ENCODE measurements around the gene FYN.
"Not testable (repeated sequence)": the region's sequence is repeated elsewhere in the genome, so short reads cannot be mapped to it uniquely, and the experiment has no call there.

Gene FYN

DNA sequence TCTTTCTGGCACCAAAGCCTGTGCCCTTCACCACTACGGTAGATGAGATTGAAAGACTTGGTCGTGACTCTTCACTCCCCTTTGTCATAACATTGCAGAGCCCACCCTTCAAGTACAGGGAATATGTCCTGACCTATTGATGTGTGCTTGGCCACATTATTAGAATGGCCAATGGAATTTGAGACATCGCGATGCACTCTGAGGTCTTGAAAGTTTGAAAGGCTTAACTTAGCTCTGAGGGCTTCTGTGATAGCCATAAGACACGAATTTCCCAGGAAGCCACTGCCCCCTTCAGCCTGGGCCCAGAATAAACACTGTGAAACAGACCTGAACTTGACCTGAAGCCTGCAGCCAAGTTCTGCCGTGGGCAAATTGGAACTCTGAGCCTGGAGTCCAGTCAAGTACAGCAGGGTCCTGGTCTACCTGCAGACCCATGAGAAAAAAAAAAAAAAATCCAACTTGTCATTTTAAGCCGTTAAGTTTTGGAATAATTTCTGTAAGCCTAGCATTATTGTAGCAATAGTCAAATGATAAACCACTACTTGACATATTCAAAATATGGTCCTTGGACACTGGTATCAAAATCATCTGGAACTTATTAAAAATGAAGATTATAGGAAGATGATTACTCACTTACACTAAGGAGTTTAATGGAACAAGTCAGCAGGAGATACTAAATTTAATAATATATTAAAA, 230.6 kb downstream of the FYN start:
- POLR2A ChIA-PET = interaction anchor here (1.0 kb wide), 1 partner anchor 384 kb away, joined by 8 read pairs; a partner anchor contains a TSS

DNA sequence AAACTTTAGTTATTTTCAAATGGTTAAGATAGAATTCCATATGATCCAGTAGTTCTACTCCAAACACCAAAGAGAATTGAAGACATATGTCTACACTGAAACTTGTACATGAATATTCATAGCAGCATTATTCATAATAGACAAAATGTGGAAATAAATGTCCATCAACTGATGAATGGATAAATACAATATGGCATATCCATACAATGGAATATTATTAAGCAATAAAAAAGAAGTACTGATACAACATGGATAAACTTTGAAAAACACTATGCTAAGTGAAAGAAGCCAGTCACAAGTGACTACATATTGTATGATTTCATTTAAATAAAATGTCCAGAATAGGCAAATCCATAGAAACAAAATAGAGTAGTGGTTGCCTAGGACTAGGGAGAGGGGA, 234.0 kb downstream of the FYN start:
- Histone ChIP-seq H3K4me3 (ENCODE audit: low read depth, low read length) (no peak overlapping the region), H3K27ac (ENCODE audit: extremely low read depth, low read depth, low read length) (no peak overlapping the region), H3K36me3 (ENCODE audit: control insufficient read depth in 2 of 2, insufficient read depth in 1 of 2, low read length in 2 of 2) (no peaks in the 10 kb centered on the region), H3K4me1 (ENCODE audit: control insufficient read depth, insufficient read depth, low read length) (no peaks in the 10 kb centered on the region), H3K9me3 (ENCODE audit: control insufficient read depth, insufficient read depth, low read depth, low read length) (no peaks in the 10 kb centered on the region)
- ChIA-PET POLR2A (no interaction called here), CTCF (no interaction called here)
- peak; percentile 71 for TF ChIP-seq ZNF10 (tag by site-specific recombination; IDR thresholded peaks at IDR 0.05)
- TF ChIP-seq ZNF146 (tag by site-specific recombination; IDR thresholded peaks at IDR 0.05) = peak; percentile 71
- TF ChIP-seq ZNF423 (tag by site-specific recombination; IDR thresholded peaks at IDR 0.05) = no peak

More for the DNA sequence above, 230.6 kb downstream of the FYN start:
- Histone ChIP-seq H3K4me1 (ENCODE audit: control insufficient read depth, insufficient read depth, low read length) (no peaks in the 10 kb centered on the region), H3K36me3 (ENCODE audit: control insufficient read depth in 2 of 2, insufficient read depth in 1 of 2, low read length in 2 of 2) (no peaks in the 10 kb centered on the region), H3K9me3 (ENCODE audit: control insufficient read depth, insufficient read depth, low read depth, low read length) (no peaks in the 10 kb centered on the region), H3K4me3 (ENCODE audit: low read depth, low read length) (no peak overlapping the region), H3K27ac (ENCODE audit: extremely low read depth, low read depth, low read length) (no peak overlapping the region)
- CTCF ChIA-PET = interaction anchor here (0.5 to 3.3 kb wide), 24 partner anchors 14 to 835 kb away, joined by 3 to 32 read pairs (median 4); a partner anchor contains a TSS
- TF ChIP-seq ZNF654 (tag by site-specific recombination; IDR thresholded peaks at IDR 0.05; ENCODE audit: low read depth) (peak; percentile 84), ZBTB20 (tag by site-specific recombination; IDR thresholded peaks at IDR 0.05) (no peak), ZSCAN30 (tag by site-specific recombination; IDR thresholded peaks at IDR 0.05) (peak; percentile 77; the same call in 1 of the 2 replicates), ZNF561 (tag by site-specific recombination; IDR thresholded peaks at IDR 0.05; ENCODE audit: borderline replicate concordance) (0 out of 2 replicates have a peak, but pooled peaks have one; percentile 19)
- TF ChIP-seq, protein P1, sequence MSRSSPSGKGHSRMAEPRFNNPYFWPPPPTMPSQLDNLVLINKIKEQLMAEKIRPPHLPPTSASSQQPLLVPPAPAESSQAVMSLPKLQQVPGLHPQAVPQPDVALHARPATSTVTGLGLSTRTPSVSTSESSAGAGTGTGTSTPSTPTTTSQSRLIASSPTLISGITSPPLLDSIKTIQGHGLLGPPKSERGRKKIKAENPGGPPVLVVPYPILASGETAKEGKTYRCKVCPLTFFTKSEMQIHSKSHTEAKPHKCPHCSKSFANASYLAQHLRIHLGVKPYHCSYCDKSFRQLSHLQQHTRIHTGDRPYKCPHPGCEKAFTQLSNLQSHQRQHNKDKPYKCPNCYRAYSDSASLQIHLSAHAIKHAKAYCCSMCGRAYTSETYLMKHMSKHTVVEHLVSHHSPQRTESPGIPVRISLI (tag by site-specific recombination; IDR thresholded peaks at IDR 0.05) = no peak
- TF ChIP-seq, protein P2, sequence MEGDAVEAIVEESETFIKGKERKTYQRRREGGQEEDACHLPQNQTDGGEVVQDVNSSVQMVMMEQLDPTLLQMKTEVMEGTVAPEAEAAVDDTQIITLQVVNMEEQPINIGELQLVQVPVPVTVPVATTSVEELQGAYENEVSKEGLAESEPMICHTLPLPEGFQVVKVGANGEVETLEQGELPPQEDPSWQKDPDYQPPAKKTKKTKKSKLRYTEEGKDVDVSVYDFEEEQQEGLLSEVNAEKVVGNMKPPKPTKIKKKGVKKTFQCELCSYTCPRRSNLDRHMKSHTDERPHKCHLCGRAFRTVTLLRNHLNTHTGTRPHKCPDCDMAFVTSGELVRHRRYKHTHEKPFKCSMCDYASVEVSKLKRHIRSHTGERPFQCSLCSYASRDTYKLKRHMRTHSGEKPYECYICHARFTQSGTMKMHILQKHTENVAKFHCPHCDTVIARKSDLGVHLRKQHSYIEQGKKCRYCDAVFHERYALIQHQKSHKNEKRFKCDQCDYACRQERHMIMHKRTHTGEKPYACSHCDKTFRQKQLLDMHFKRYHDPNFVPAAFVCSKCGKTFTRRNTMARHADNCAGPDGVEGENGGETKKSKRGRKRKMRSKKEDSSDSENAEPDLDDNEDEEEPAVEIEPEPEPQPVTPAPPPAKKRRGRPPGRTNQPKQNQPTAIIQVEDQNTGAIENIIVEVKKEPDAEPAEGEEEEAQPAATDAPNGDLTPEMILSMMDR (tag by site-specific recombination; IDR thresholded peaks at IDR 0.05) = peak; percentile 58

DNA sequence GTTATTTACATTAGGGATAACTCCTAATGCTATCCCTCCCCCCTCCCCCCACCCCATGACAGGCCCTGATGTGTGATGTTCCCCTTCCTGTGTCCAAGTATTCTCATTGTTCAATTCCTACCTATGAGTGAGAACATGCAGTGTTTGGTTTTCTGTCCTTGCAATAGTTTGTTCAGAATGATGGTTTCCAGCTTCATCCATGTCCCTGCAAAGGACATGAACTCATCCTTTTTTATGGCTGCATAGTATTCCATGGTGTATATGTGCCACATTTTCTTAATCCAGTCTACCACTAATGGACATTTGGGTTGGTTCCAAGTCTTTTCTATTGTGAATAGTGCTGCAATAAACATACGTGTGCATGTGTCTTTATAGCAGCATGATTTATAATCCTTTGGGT, 238.3 kb downstream of the FYN start:
- H3K4me3 ChIP-seq (ENCODE audit: low read depth, low read length); POLR2A ChIA-PET; H3K27ac ChIP-seq (ENCODE audit: extremely low read depth, low read depth, low read length); H3K4me1 ChIP-seq (ENCODE audit: control insufficient read depth, insufficient read depth, low read length); H3K9me3 ChIP-seq (ENCODE audit: control insufficient read depth, insufficient read depth, low read depth, low read length); CTCF ChIA-PET; H3K36me3 ChIP-seq (ENCODE audit: control insufficient read depth in 2 of 2, insufficient read depth in 1 of 2, low read length in 2 of 2): not testable (repeated sequence)
- TF ChIP-seq ZNF146 (tag by site-specific recombination; IDR thresholded peaks at IDR 0.05) = peak; percentile 97
- TF ChIP-seq, protein P3, sequence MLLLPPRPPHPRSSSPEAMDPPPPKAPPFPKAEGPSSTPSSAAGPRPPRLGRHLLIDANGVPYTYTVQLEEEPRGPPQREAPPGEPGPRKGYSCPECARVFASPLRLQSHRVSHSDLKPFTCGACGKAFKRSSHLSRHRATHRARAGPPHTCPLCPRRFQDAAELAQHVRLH (tag by site-specific recombination; IDR thresholded peaks at IDR 0.05) = peak; percentile 72; the same call in 1 of the 2 replicates

DNA sequence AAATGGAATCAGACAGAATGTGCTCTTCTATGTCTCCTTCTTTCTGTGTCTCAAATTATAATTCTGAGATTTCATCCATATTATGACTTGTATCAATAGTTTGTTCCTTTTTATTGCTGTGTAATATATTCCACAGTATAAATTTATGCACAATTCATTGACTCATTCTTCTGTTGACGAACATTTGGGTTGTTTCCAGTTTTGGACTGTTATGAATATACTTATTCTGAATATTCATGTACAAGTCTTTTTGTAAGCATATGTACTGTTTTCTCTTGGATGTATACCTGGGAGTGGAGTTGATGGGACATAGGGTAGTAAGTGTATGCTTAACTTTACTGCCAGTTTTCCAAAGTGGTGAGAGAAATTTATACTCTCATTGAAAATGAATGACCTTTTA, 239.4 kb downstream of the FYN start:
- POLR2A ChIA-PET = no interaction called here
- CTCF ChIA-PET = interaction anchor here (1.2 kb wide), 1 partner anchor 354 kb away, joined by 3 read pairs; no protein-coding TSS in a partner anchor
- Histone ChIP-seq H3K27ac (ENCODE audit: extremely low read depth, low read depth, low read length) (no peak overlapping the region), H3K36me3 (ENCODE audit: control insufficient read depth in 2 of 2, insufficient read depth in 1 of 2, low read length in 2 of 2) (no peaks in the 10 kb centered on the region), H3K4me1 (ENCODE audit: control insufficient read depth, insufficient read depth, low read length) (peaks cover 9% of the 10 kb centered on the region), H3K4me3 (ENCODE audit: low read depth, low read length) (no peak overlapping the region), H3K9me3 (ENCODE audit: control insufficient read depth, insufficient read depth, low read depth, low read length) (no peaks in the 10 kb centered on the region)
- no peak for TF ChIP-seq FEZF1 (tag by site-specific recombination; IDR thresholded peaks at IDR 0.05)
- TF ChIP-seq WT1 (tag by site-specific recombination; IDR thresholded peaks at IDR 0.05) = no peak
- TF ChIP-seq ZBTB21 (tag by site-specific recombination; IDR thresholded peaks at IDR 0.05) = no peak
- no peak for TF ChIP-seq ZNF155 (tag by site-specific recombination; IDR thresholded peaks at IDR 0.05)
- TF ChIP-seq ZNF354C (tag by site-specific recombination; IDR thresholded peaks at IDR 0.05; ENCODE audit: borderline replicate concordance, low read depth) = no peak
- no peak for TF ChIP-seq ZNF10 (tag by site-specific recombination; IDR thresholded peaks at IDR 0.05)
- no peak for TF ChIP-seq ZNF623 (tag by site-specific recombination; IDR thresholded peaks at IDR 0.05)

Data from HEK293 (cell line).